G401 (cell line): Measurements from ENCODE around the gene OR5B12. TPM values are rescaled to one million over a fixed set of nuclear protein-coding genes. Genes with fewer than 3 reads are reported as not detected.

Source experiments
- DNase-seq: peaks from one replicate; pipeline ENCODE4 v3.0.0-alpha.2; 2015; ENCODE audit warnings: low spot score
- in situ Hi-C: cut with HindIII; loops from 2 replicates; pipeline ENCODE4 v1.10.0; 2016; ENCODE audit warnings: low sequenced_read_pairs, mixed read lengths
- total RNA-seq: library from RNA; depleted of rRNA; stranded (reverse); fragments of >200 nt; shearing (Covaris generic); gene quantifications from 2 replicates; pipeline ENCODE4 v1.2.3, GENCODE V29; 2014; rRNA removed

Gene OR5B12
- total RNA-seq, 1 experiment from 2014 or later, result not detected

- in situ Hi-C loops, result no loop called here
- DNase-seq, result no peak
Observed at GRCh38 chr11:58390551-58391063, 51.4 kb downstream of the OR5B12 start.

Other genes with a start within 250 kb of the OR5B12 start
- not detected in 2 replicates for gene OR1S2, start 238.1 kb downstream of the OR5B12 start, total RNA-seq
- gene OR1S1, start 229.5 kb downstream of the OR5B12 start, total RNA-seq, result not detected in 2 replicates
- gene OR10Q1, start 213.3 kb downstream of the OR5B12 start, total RNA-seq, result not detected in 2 replicates
- not detected in 2 replicates for gene OR10W1, start 174.0 kb downstream of the OR5B12 start, total RNA-seq
- not detected in 2 replicates for gene OR5B17, start 83.2 kb downstream of the OR5B12 start, total RNA-seq
- not detected in 2 replicates for gene OR5B3, start 35.4 kb downstream of the OR5B12 start, total RNA-seq
- not detected in 2 replicates for gene OR5B2, start 14.1 kb downstream of the OR5B12 start, total RNA-seq
- gene OR5B21, start 65.9 kb upstream of the OR5B12 start, total RNA-seq, result not detected in 2 replicates
- 0.78 and 1.5 TPM in 2 replicates for gene LPXN, start 133.6 kb upstream of the OR5B12 start, total RNA-seq
- gene ZFP91, start 136.8 kb upstream of the OR5B12 start, total RNA-seq, result 32.9 and 50.6 TPM in 2 replicates
- 0.75 and 2.0 TPM in 2 replicates for gene CNTF, start 180.4 kb upstream of the OR5B12 start, total RNA-seq